ENCODE measurements around the gene COQ10A.

DNA sequence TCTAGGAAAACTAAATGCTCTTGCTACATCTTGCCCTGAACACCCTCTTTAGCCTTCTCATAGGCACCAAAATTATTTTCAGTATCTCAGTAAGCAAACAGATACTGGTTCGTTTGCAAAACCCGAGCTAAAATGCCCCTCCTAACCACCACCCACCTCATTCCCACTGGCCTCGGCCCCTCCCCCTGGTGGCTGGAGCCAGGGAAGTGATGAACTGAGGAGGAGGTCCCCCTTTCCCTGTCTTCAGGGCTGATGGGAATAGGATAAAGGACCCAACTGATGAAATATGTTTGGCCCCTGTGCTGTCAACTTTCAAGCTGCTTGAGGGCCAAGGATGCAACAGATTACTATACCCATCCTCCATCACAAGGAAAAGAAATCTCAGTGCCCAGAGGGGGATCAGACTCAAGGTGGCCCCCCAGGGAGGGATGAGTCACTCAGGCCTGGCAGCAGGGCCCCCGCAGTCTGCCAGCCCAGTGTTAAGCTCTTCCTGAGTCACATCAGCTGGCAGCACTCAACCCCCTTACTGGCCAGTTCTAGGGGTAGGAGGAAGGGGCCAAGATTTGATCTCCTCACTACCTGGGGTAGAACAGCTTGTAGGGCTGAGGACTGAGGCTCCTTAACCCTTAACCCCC is 10.3 kb upstream of the COQ10A start:
- TF ChIP-seq YY1 (IDR thresholded peaks at IDR 0.05; ENCODE audit: low read depth) (no peak), CREB1 (IDR thresholded peaks at IDR 0.05; ENCODE audit: low read depth) (no peak)
- TF ChIP-seq, protein P1, sequence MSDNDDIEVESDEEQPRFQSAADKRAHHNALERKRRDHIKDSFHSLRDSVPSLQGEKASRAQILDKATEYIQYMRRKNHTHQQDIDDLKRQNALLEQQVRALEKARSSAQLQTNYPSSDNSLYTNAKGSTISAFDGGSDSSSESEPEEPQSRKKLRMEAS (IDR thresholded peaks at IDR 0.05): no peak

Measured in Ishikawa (cell line).